ENCODE results near the gene SPAG9. TPM values are rescaled to one million over a fixed set of nuclear protein-coding genes. Genes with fewer than 3 reads are reported as not detected.
A peak's percentile ranks its signal among the peaks of the same experiment; 100 is the strongest.

The SPAG9 gene
- total and polyA plus RNA-seq, 2 experiments from 2014 or later: 26.5 to 82.7 TPM

DNA sequence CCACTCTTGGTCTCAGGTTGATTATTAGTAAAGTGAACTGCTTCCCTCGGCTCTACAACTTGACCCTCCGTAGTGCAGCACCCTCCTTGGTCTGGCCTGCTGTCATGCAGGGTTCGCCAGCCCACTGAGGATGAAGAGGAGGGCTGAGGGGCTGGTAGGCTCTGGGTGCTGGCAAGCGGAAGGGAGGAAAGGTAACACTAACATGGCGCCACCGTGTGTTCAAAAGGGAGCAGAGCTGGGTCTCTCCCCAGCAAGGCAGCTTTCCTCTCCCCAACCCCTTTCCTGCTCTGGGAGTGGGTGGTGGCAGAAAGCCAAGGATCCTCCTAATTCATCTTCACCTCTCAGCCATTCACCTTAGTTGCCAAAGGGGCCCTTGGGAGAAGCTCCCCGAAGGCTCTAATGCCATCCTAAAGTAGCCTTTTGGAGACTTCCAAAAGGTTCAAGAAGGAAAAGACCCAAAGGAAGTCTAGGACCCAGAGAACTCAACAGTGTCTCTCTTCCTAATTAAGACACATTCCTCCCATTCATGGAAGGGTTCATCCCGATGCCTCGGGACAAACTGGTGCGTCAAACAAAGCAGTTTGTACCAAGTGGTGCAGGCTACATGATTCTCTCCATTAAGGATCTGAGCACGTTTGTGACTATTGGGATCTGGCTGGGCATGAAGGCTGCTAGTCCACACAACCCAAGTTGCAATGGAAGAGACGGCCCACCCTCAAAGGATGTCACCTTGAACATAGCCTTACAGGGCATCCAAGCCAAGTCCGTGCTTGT is 163.7 kb downstream of the SPAG9 start:
- peak; percentile 78 for DNase-seq (ENCODE audit: low spot score)
- Histone ChIP-seq H2AFZ (no peak overlapping the region), H3K4me1 (ENCODE audit: insufficient read depth) (peaks cover 12% of the 10 kb centered on the region), H3K27me3 (no peaks in the 10 kb centered on the region), H4K20me1 (ENCODE audit: insufficient read depth, poor library complexity, severe bottlenecking) (no peaks in the 10 kb centered on the region), H3K9me3 (ENCODE audit: low read depth) (no peaks in the 10 kb centered on the region), H3K9me2 (replicated peaks; ENCODE audit: insufficient read depth) (no peaks in the 10 kb centered on the region), H3K4me3 (no peak overlapping the region), H3K79me2 (no peaks in the 10 kb centered on the region), H3K27ac (no peak overlapping the region), H3K4me2 (no peak overlapping the region), H3K36me3 (replicated peaks; ENCODE audit: insufficient read depth, low read depth) (no peaks in the 10 kb centered on the region)
- 51% methylated on average over 13 of the region's 13 CpGs for WGBS (ENCODE audit: low lambda C conversion rate, missing lambda C conversion rate)
- TF ChIP-seq EZH2phosphoT487 (IDR thresholded peaks at IDR 0.05; ENCODE audit: low read depth, severe bottlenecking, unreplicated experiment) (no peak), EZH2 (IDR thresholded peaks at IDR 0.05; ENCODE audit: borderline replicate concordance) (no peak)
- TF ChIP-seq, protein P1, sequence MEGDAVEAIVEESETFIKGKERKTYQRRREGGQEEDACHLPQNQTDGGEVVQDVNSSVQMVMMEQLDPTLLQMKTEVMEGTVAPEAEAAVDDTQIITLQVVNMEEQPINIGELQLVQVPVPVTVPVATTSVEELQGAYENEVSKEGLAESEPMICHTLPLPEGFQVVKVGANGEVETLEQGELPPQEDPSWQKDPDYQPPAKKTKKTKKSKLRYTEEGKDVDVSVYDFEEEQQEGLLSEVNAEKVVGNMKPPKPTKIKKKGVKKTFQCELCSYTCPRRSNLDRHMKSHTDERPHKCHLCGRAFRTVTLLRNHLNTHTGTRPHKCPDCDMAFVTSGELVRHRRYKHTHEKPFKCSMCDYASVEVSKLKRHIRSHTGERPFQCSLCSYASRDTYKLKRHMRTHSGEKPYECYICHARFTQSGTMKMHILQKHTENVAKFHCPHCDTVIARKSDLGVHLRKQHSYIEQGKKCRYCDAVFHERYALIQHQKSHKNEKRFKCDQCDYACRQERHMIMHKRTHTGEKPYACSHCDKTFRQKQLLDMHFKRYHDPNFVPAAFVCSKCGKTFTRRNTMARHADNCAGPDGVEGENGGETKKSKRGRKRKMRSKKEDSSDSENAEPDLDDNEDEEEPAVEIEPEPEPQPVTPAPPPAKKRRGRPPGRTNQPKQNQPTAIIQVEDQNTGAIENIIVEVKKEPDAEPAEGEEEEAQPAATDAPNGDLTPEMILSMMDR (IDR thresholded peaks at IDR 0.05; ENCODE audit: poor library complexity): peak; percentile 66

DNA sequence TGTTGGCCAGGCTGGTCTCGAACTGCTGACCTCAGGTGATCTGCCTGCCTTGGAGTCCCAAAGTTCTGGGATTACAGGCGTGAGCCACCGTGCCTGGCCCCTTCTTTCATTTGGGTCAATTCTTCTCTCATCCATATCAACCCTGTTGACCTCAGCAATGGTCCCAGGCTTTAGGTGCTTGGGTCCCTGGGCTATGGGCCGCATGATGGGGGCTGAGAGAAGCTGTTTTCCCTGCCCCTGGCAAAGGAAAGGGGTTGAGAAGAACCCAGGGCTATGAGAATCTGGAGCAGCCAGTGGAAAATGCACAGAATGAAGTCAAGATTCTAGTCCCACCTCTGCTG is 164.3 kb downstream of the SPAG9 start:
- 90% methylated on average over 4 of the region's 4 CpGs for WGBS (ENCODE audit: low lambda C conversion rate, missing lambda C conversion rate)
- H3K79me2 ChIP-seq: no peaks in the 10 kb centered on the region
- H3K4me1 ChIP-seq (ENCODE audit: insufficient read depth): peaks cover 12% of the 10 kb centered on the region
- no peak overlapping the region for H2AFZ ChIP-seq
- H4K20me1 ChIP-seq (ENCODE audit: insufficient read depth, poor library complexity, severe bottlenecking): no peaks in the 10 kb centered on the region
- H3K27me3 ChIP-seq: no peaks in the 10 kb centered on the region
- no peaks in the 10 kb centered on the region for H3K36me3 ChIP-seq (replicated peaks; ENCODE audit: insufficient read depth, low read depth)
- no peaks in the 10 kb centered on the region for H3K9me3 ChIP-seq (ENCODE audit: low read depth)
- TF ChIP-seq EZH2 (IDR thresholded peaks at IDR 0.05; ENCODE audit: borderline replicate concordance) (no peak), EZH2phosphoT487 (IDR thresholded peaks at IDR 0.05; ENCODE audit: low read depth, severe bottlenecking, unreplicated experiment) (no peak)
- TF ChIP-seq, protein P1 (IDR thresholded peaks at IDR 0.05; ENCODE audit: poor library complexity): no peak
- no peaks in the 10 kb centered on the region for H3K9me2 ChIP-seq (replicated peaks; ENCODE audit: insufficient read depth)
- no peak for DNase-seq (ENCODE audit: low spot score)
- no peak overlapping the region for H3K4me3 ChIP-seq
- peak overlapping the region; percentile 4 for H3K27ac ChIP-seq
- no peak overlapping the region for H3K4me2 ChIP-seq

GRCh38 chr17:50955667-50956120 is 165.0 kb downstream of the SPAG9 start:
- H3K27ac ChIP-seq: peak overlapping the region; percentile 4

More at GRCh38 chr17:50955667-50956120, 165.0 kb downstream of the SPAG9 start:
- no peak for DNase-seq (ENCODE audit: low spot score)
- Histone ChIP-seq H4K20me1 (ENCODE audit: insufficient read depth, poor library complexity, severe bottlenecking) (no peaks in the 10 kb centered on the region), H3K79me2 (no peaks in the 10 kb centered on the region), H3K4me2 (no peak overlapping the region), H3K4me1 (ENCODE audit: insufficient read depth) (peaks cover 16% of the 10 kb centered on the region), H3K9me2 (replicated peaks; ENCODE audit: insufficient read depth) (no peaks in the 10 kb centered on the region), H2AFZ (no peak overlapping the region), H3K36me3 (replicated peaks; ENCODE audit: insufficient read depth, low read depth) (no peaks in the 10 kb centered on the region), H3K27me3 (no peaks in the 10 kb centered on the region), H3K4me3 (no peak overlapping the region), H3K9me3 (ENCODE audit: low read depth) (no peaks in the 10 kb centered on the region)
- 54% methylated on average over 8 of the region's 8 CpGs for WGBS (ENCODE audit: low lambda C conversion rate, missing lambda C conversion rate)
- no peak for TF ChIP-seq EZH2 (IDR thresholded peaks at IDR 0.05; ENCODE audit: borderline replicate concordance)
- TF ChIP-seq, protein P1 (IDR thresholded peaks at IDR 0.05; ENCODE audit: poor library complexity): no peak
- no peak for TF ChIP-seq EZH2phosphoT487 (IDR thresholded peaks at IDR 0.05; ENCODE audit: low read depth, severe bottlenecking, unreplicated experiment)

Data from hepatocyte (in vitro differentiated cells).